Sciatic nerve (tissue), 2 donors: ENCODE measurements around the gene ALG14. TPM values are rescaled to one million over a fixed set of nuclear protein-coding genes. Genes with fewer than 3 reads are reported as not detected.
"Not testable (repeated sequence)": the region's sequence is repeated elsewhere in the genome, so short reads cannot be mapped to it uniquely, and the experiment has no call there.

Source experiments
- ATAC-seq: fragments of 200-7000 bp; cut with Tn5 transposase; one replicate; pipeline ENCODE4 v1.9.1; 2020; ENCODE audit warnings: mild to moderate bottlenecking, moderate library complexity
- DNase-seq: peaks from one replicate; pipeline ENCODE4 v3.0.0-alpha.2; 2020; ENCODE audit warnings: low spot score
- intact Hi-C: fragments of 100-400 bp; cut with DNase I; formaldehyde crosslinking; loops from one replicate; pipeline ENCODE4 v1.14.2; 2022
- total RNA-seq: library from RNA; stranded (reverse); fragmentation: NEBNext Ultra II Directional; extraction: Animal tissue kit (Norgen Biotek cat#: 25700); gene quantifications from one replicate; pipeline ENCODE4 v1.2.1, GENCODE V29; 2021
- donor health status: DM: no; HTN: no; CAD: no.
- donor health status: DM: no; HTN: no; CAD: no.

Gene ALG14
- total RNA-seq, 1 donor from 2014 or later, result 5.6 TPM

GRCh38 chr1:95019466-95019865 is 53.3 kb downstream of the ALG14 start:
- DNase-seq, intact Hi-C loops, ATAC-seq: not testable (repeated sequence)

GRCh38 chr1:95018602-95019369 is 54.0 kb downstream of the ALG14 start:
- DNase-seq (no peak), ATAC-seq (no peak)
- intact Hi-C loops, result no loop called here

GRCh38 chr1:95017775-95018174 is 55.0 kb downstream of the ALG14 start:
- ATAC-seq, result no peak
- intact Hi-C loops, result no loop called here
- no peak for DNase-seq

GRCh38 chr1:95015076-95015475 is 57.7 kb downstream of the ALG14 start:
- no peak for ATAC-seq
- DNase-seq, result no peak
- intact Hi-C loops, result no loop called here

- ATAC-seq (peak; percentile 87), DNase-seq (no peak)
- intact Hi-C loops, result no loop called here
Measured at GRCh38 chr1:95013950-95014574, 58.7 kb downstream of the ALG14 start.

- DNase-seq (no peak), ATAC-seq (no peak)
- intact Hi-C loops, result no loop called here
Measured at GRCh38 chr1:95012389-95012788, 60.4 kb downstream of the ALG14 start.

- intact Hi-C loops, result no loop called here
- ATAC-seq (no peak), DNase-seq (no peak)
Measured at GRCh38 chr1:95010158-95010557, 62.6 kb downstream of the ALG14 start.

- ATAC-seq (no peak), DNase-seq (no peak)
- intact Hi-C loops, result no loop called here
Measured at GRCh38 chr1:95007687-95008086, 65.1 kb downstream of the ALG14 start.

- no peak for DNase-seq
- no peak for ATAC-seq
- intact Hi-C loops, result no loop called here
Measured at GRCh38 chr1:95006681-95007080, 66.1 kb downstream of the ALG14 start.

- intact Hi-C loops, result no loop called here
- no peak for ATAC-seq
Measured at GRCh38 chr1:95005584-95005983, 67.2 kb downstream of the ALG14 start.

GRCh38 chr1:95004013-95004412 is 68.7 kb downstream of the ALG14 start:
- no peak for DNase-seq
- no peak for ATAC-seq
- intact Hi-C loops, result no loop called here

More at GRCh38 chr1:95005584-95005983, 67.2 kb downstream of the ALG14 start:
- no peak for DNase-seq

- DNase-seq (no peak), ATAC-seq (no peak)
- intact Hi-C loops, result no loop called here
Measured at GRCh38 chr1:95003433-95003738, 69.4 kb downstream of the ALG14 start.

GRCh38 chr1:95002540-95003432 is 70.0 kb downstream of the ALG14 start:
- DNase-seq, result no peak
- intact Hi-C loops, result no loop called here
- peak; percentile 79 for ATAC-seq

- ATAC-seq (peak; percentile 70), DNase-seq (no peak)
- intact Hi-C loops, result no loop called here
Measured at GRCh38 chr1:95002164-95002539, 70.6 kb downstream of the ALG14 start.

GRCh38 chr1:94999456-95000131 is 73.2 kb downstream of the ALG14 start:
- ATAC-seq, result no peak
- intact Hi-C loops, result no loop called here
- no peak for DNase-seq

- ATAC-seq (no peak), DNase-seq (no peak)
- intact Hi-C loops, result no loop called here
Measured at GRCh38 chr1:94998748-94999147, 74.0 kb downstream of the ALG14 start.

- intact Hi-C loops, result no loop called here
- no peak for DNase-seq
- ATAC-seq, result no peak
Measured at GRCh38 chr1:94998114-94998513, 74.6 kb downstream of the ALG14 start.

GRCh38 chr1:94995536-94995935 is 77.2 kb downstream of the ALG14 start:
- ATAC-seq, intact Hi-C loops, DNase-seq: not testable (repeated sequence)

GRCh38 chr1:94994805-94995204 is 77.9 kb downstream of the ALG14 start:
- DNase-seq (no peak), ATAC-seq (no peak)
- intact Hi-C loops, result no loop called here
